H1 (cell line): ENCODE measurements around the gene NXPE1.

Experiments
- ATF2 ChIP-seq: IDR thresholded peaks from 2 replicates; pipeline ENCODE4 v1.6.1; 2012; ENCODE audit warnings: low read length, inconsistent platforms
- CEBPB ChIP-seq: IDR thresholded peaks from 2 replicates; pipeline ENCODE4 v1.6.1; 2012; ENCODE audit warnings: low read depth, low read length
- CTCF ChIP-seq, 3 experiments: IDR thresholded peaks; 1 replicate in 2 of 3; 2 replicates in 1 of 3; pipeline versions ENCODE4 v1.5.1 to v1.6.1; 2011; ENCODE audit warnings: low read length in 3 of 3, mild to moderate bottlenecking in 3 of 3, inconsistent platforms in 2 of 3, low read depth in 1 of 3, moderate library complexity in 1 of 3; ENCODE audit not compliant: insufficient read depth in 1 of 3; ENCODE audit errors: control extremely low read depth in 1 of 3
- GABPA ChIP-seq: IDR thresholded peaks from 2 replicates; pipeline ENCODE4 v1.6.1; 2011; ENCODE audit warnings: mild to moderate bottlenecking, low read length, moderate library complexity, borderline replicate concordance; ENCODE audit not compliant: insufficient read depth
- MAFK ChIP-seq: IDR thresholded peaks from 2 replicates; pipeline ENCODE4 v1.6.1; 2012; ENCODE audit warnings: low read depth, mild to moderate bottlenecking, improper control_type of control experiment, low read length
- NRF1 ChIP-seq: IDR thresholded peaks from 2 replicates; pipeline ENCODE4 v1.6.1; 2011; ENCODE audit warnings: mild to moderate bottlenecking, low read depth, low read length, improper control_type of control experiment
- POLR2A ChIP-seq, 2 experiments: IDR thresholded peaks; 1 replicate in 1 of 2; 2 replicates in 1 of 2; pipeline ENCODE4 v1.6.1; 2011; ENCODE audit warnings: low read depth in 2 of 2, low read length in 2 of 2, mild to moderate bottlenecking in 2 of 2; ENCODE audit errors: control extremely low read depth in 1 of 2
- TAF1 ChIP-seq: IDR thresholded peaks from 2 replicates; pipeline ENCODE4 v1.6.1; 2011; ENCODE audit warnings: mild to moderate bottlenecking, low read depth, low read length

GRCh38 chr11:114524122-114524521, 35.6 kb downstream of the NXPE1 start:
- no peak for TF ChIP-seq TAF1
- no peak for TF ChIP-seq CTCF (IDR thresholded peaks at IDR 0.05; ENCODE audit: control extremely low read depth in 1 of 3, insufficient read depth in 1 of 3, low read depth in 1 of 3, low read length in 3 of 3)
- no peak for TF ChIP-seq CEBPB
- no peak for TF ChIP-seq ATF2
- no peak for TF ChIP-seq NRF1
- TF ChIP-seq POLR2A (IDR thresholded peaks at IDR 0.05; ENCODE audit: control extremely low read depth in 1 of 2, low read depth in 2 of 2, low read length in 2 of 2): no peak
- no peak for TF ChIP-seq GABPA
- no peak for TF ChIP-seq MAFK
